ENCODE measurements around the gene RAMP1.
"Not testable (repeated sequence)": the region's sequence is repeated elsewhere in the genome, so short reads cannot be mapped to it uniquely, and the experiment has no call there.

RAMP1 gene

DNA sequence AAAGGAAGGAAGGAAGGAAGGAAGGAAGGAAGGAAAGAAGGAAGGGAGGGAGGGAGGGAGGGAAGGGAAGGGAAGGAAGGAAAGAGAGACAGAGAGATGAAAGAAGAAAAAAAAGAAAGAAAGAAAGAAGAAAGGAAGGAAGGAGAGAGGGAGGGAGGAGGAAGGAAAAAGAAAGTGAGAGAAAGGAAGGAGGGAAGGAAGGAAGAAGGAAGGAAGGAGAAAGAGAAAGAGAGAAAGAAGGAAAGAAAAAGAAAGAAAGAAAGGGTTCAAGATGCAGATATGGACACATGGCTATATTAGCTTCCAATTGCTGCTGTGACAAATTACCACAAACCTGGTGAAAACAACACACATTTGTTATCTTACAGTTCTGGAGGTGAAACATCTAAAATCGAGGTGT is 87.0 kb downstream of the RAMP1 start:
- no peak overlapping the region for H3K27ac ChIP-seq
- TF ChIP-seq, protein P1, sequence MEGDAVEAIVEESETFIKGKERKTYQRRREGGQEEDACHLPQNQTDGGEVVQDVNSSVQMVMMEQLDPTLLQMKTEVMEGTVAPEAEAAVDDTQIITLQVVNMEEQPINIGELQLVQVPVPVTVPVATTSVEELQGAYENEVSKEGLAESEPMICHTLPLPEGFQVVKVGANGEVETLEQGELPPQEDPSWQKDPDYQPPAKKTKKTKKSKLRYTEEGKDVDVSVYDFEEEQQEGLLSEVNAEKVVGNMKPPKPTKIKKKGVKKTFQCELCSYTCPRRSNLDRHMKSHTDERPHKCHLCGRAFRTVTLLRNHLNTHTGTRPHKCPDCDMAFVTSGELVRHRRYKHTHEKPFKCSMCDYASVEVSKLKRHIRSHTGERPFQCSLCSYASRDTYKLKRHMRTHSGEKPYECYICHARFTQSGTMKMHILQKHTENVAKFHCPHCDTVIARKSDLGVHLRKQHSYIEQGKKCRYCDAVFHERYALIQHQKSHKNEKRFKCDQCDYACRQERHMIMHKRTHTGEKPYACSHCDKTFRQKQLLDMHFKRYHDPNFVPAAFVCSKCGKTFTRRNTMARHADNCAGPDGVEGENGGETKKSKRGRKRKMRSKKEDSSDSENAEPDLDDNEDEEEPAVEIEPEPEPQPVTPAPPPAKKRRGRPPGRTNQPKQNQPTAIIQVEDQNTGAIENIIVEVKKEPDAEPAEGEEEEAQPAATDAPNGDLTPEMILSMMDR (conservative IDR thresholded peaks at IDR 0.05): no peak

GRCh38 chr2:237951354-237951753 is 91.9 kb downstream of the RAMP1 start:
- H3K27ac ChIP-seq: not testable (repeated sequence)

DNA sequence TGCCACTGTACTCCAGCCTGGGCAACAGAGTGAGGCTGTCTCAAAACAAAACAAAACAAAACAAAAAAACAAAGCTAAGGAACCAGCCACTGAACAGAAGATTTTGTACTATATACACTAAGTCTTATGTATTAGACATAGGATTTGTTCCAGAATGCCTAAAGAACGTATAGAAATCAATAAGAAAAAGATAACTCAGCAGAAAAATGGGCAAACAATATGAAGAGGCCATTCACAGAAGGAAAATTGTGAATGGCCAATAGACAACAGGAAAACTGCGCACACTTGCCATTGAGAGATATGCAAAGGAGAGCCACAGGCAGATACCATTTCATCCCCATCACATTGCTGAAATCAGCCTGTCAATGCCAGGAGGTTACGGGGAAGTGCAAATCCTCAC is 92.5 kb downstream of the RAMP1 start:
- TF ChIP-seq, protein P1 (conservative IDR thresholded peaks at IDR 0.05): no peak
- no peak overlapping the region for H3K27ac ChIP-seq

GRCh38 chr2:237952851-237953250 is 93.4 kb downstream of the RAMP1 start:
- TF ChIP-seq, protein P1 (conservative IDR thresholded peaks at IDR 0.05): no peak
- no peak overlapping the region for H3K27ac ChIP-seq

DNA sequence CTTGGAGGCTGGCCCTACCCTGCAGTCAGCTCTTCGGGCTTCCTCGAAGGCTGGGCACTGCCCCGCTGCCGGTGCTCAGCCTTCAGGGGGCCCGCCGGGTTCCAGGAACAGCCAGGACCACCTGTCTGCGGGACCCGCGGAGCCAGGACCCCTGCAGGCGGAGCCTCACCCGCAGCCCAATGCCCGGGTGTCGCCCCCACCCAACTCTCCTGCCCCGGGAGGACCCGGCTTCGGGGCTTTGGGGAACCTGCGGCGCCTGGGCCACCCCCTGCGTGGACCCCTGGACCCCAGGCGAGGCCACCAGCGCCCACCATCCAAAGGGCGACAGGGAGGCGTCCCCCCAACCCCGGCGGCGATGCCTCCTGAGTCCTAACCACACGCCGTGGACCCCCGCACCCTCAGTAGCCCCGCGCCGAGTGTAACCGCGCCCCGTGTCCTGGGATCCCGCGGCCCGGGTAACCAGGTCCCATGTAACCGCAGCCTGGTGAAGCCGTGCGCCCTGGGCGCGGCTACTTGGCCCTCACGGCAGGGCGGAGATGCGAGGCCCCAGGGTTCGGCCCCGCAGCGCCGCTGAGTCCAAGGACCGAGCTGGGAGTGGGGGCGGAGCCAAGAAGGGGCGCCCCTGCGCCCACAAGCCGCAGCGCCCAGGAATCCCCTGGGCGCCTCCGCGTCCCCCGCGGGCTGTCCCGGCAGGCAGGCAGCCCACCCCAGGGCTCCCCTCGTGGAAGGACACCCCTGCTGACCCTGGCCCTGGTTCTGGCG is 96.4 kb downstream of the RAMP1 start:
- TF ChIP-seq, protein P1 (conservative IDR thresholded peaks at IDR 0.05): no peak
- no peak overlapping the region for H3K27ac ChIP-seq

GRCh38 chr2:237956402-237956736 is 96.9 kb downstream of the RAMP1 start:
- TF ChIP-seq, protein P1 (conservative IDR thresholded peaks at IDR 0.05): no peak

DNA sequence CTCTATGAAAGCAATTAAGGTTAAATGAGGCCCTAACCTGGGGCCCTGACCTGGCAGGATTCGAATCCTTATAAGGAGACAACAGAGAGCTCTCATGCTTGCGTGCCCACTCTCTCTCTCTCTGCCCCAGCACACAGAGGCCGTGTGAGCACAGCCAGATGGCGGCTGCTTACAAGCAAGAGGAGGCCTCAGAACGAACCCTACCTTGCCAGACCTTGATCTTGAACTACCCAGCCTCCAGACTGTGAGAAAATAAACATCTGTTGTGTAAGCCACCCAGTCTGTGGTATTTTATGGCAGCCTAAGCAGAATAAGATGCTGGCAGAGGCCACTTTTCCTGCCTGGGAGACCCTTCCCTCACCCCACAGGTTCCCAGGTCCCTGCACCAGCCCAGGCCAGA is 102.2 kb downstream of the RAMP1 start:
- H3K27ac ChIP-seq: no peak overlapping the region
- TF ChIP-seq, protein P1 (conservative IDR thresholded peaks at IDR 0.05): no peak

More at GRCh38 chr2:237956402-237956736, 96.9 kb downstream of the RAMP1 start:
- H3K27ac ChIP-seq: no peak overlapping the region
